Smooth muscle cell (in vitro differentiated cells): ENCODE measurements around the gene AATF. TPM values are rescaled to one million over a fixed set of nuclear protein-coding genes. Genes with fewer than 3 reads are reported as not detected.

Source experiments
- DNase-seq: peaks from one replicate; lab custom pipeline; 2025; ENCODE audit not compliant: unreplicated experiment; lab: John Stamatoyannopoulos, UW
- H2AFZ ChIP-seq: fragments of 200-600 bp; sonication (generic); 2 replicates; pipeline ENCODE4 v1.6.0; 2016; ENCODE audit warnings: antibody characterized with exemption, low read depth, mild to moderate bottlenecking
- H3F3A ChIP-seq: fragments of 200-600 bp; sonication (generic); 2 replicates; pipeline ENCODE4 v1.6.0; 2017; ENCODE audit warnings: antibody characterized with exemption, low read depth
- H3K27ac ChIP-seq: fragments of 200-600 bp; sonication (generic); 2 replicates; pipeline ENCODE4 v1.5.1; 2016; ENCODE audit warnings: low read depth, mild to moderate bottlenecking
- H3K27me3 ChIP-seq: fragments of 200-600 bp; sonication (generic); 2 replicates; pipeline ENCODE4 v1.6.1; 2016; ENCODE audit warnings: low read depth, mild to moderate bottlenecking
- H3K36me3 ChIP-seq: fragments of 200-600 bp; sonication (generic); 2 replicates; pipeline ENCODE4 v1.5.1; 2016; ENCODE audit warnings: low read depth
- H3K4me1 ChIP-seq: fragments of 200-600 bp; sonication (generic); 2 replicates; pipeline ENCODE4 v1.5.1; 2016; ENCODE audit warnings: low read depth
- H3K4me2 ChIP-seq: fragments of 200-600 bp; sonication (generic); 2 replicates; pipeline ENCODE4 v1.6.0; 2016; ENCODE audit warnings: mild to moderate bottlenecking
- H3K4me3 ChIP-seq: fragments of 200-600 bp; sonication (generic); 2 replicates; pipeline ENCODE4 v1.5.1; 2016; ENCODE audit warnings: mild to moderate bottlenecking
- H3K79me2 ChIP-seq: fragments of 200-600 bp; sonication (generic); 2 replicates; pipeline ENCODE4 v1.6.0; 2016; ENCODE audit warnings: low read depth, mild to moderate bottlenecking
- H3K9ac ChIP-seq: fragments of 200-600 bp; sonication (generic); 2 replicates; pipeline ENCODE4 v1.6.0; 2016; ENCODE audit warnings: low read depth
- H3K9me3 ChIP-seq: fragments of 200-600 bp; sonication (generic); replicated peaks from 2 replicates; pipeline ENCODE4 v1.5.1; 2016; ENCODE audit warnings: low read depth
- H4K20me1 ChIP-seq: fragments of 200-600 bp; sonication (generic); 2 replicates; pipeline ENCODE4 v1.6.0; 2016; ENCODE audit warnings: low read depth
- WGBS: methylation state at CpG from one replicate; pipeline ENCODE4 v1.1.7; 2016; ENCODE audit warnings: low lambda C conversion rate; 5-methylcytosine and 5-hydroxymethylcytosine counted together
- polyA plus RNA-seq: library from polyadenylated mRNA; unstranded; fragments of >200 nt; fragmentation: Nextera tagmentation; extraction: Ambion mirVana; gene quantifications from 2 replicates; pipeline ENCODE4 v1.2.1, GENCODE V29; 2016
- total RNA-seq: library from RNA; depleted of rRNA; stranded (reverse); fragments of >200 nt; gene quantifications from 2 replicates; pipeline ENCODE4 v1.2.3, GENCODE V29; 2014
- TF ChIP-seq, protein P1 (sequence below): fragments of 200-600 bp; sonication (generic); IDR thresholded peaks from 2 replicates; pipeline ENCODE4 v1.5.1; 2017; ENCODE audit warnings: borderline replicate concordance, mild to moderate bottlenecking, antibody characterized with exemption; ENCODE audit not compliant: insufficient read depth, poor library complexity, severe bottlenecking

Gene AATF
- total and polyA plus RNA-seq, 2 experiments from 2014 or later, result 18.5 to 38.0 TPM

DNA sequence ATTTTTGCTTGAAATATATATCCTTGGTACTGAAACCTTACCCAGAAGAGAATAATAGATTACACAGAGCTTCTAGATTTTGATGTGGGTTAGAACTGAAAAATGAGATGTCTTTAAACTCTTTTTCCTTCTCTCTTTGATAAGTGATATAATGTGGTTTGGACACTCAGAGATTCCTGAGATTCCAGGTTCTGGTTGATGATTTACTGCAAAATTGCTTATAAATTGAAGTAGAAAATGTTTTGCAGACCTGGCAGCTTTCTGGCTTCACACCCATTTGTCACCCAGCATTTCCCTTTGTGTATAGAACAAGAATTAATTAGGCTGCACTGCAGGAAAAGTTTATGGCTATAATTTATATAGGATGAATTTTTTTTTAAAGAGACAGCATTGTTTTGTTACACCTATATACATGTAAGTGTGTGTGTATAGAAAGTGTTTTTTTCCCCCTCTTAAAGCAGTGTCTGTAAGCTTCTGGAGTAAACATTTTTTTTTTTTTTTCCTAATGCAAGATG, 23.5 kb downstream of the AATF start:
- no peaks in the 10 kb centered on the region for H3F3A ChIP-seq
- TF ChIP-seq, protein P1, sequence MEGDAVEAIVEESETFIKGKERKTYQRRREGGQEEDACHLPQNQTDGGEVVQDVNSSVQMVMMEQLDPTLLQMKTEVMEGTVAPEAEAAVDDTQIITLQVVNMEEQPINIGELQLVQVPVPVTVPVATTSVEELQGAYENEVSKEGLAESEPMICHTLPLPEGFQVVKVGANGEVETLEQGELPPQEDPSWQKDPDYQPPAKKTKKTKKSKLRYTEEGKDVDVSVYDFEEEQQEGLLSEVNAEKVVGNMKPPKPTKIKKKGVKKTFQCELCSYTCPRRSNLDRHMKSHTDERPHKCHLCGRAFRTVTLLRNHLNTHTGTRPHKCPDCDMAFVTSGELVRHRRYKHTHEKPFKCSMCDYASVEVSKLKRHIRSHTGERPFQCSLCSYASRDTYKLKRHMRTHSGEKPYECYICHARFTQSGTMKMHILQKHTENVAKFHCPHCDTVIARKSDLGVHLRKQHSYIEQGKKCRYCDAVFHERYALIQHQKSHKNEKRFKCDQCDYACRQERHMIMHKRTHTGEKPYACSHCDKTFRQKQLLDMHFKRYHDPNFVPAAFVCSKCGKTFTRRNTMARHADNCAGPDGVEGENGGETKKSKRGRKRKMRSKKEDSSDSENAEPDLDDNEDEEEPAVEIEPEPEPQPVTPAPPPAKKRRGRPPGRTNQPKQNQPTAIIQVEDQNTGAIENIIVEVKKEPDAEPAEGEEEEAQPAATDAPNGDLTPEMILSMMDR, result no peak
- H3K4me1 ChIP-seq, result peaks cover 14% of the 10 kb centered on the region
- peaks cover 13% of the 10 kb centered on the region for H3K79me2 ChIP-seq
- no peak overlapping the region for H3K4me3 ChIP-seq
- DNase-seq, result no peak
- no peak overlapping the region for H2AFZ ChIP-seq
- no peaks in the 10 kb centered on the region for H3K36me3 ChIP-seq
- H3K9me3 ChIP-seq, result no peaks in the 10 kb centered on the region
- H3K27ac ChIP-seq, result no peak overlapping the region
- H3K27me3 ChIP-seq, result no peaks in the 10 kb centered on the region
- H3K4me2 ChIP-seq, result no peak overlapping the region
- no peak overlapping the region for H3K9ac ChIP-seq
- peaks cover 55% of the 10 kb centered on the region for H4K20me1 ChIP-seq

DNA sequence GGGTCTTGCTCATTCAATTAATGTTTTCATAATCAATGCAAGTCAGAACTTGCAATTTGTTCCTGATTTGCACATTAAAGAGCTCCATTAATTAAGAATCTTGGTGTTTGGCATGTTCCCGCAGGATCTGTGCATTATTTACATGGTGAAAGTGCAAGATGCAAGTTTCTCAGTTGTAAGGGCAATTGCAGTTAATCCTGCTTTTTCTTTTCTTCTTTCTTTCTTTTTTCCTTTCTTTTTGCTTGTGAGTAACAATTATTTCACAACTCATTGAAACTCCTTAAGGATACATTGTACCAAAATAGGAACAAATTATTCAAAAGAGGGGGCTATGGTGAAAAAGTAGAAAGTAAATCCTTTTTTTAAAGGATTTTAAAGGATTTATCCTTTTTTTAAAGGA, 24.2 kb downstream of the AATF start:
- Histone ChIP-seq H3K27me3 (no peaks in the 10 kb centered on the region), H4K20me1 (peaks cover 52% of the 10 kb centered on the region), H3K9me3 (no peaks in the 10 kb centered on the region), H3K4me3 (no peak overlapping the region), H3K27ac (no peak overlapping the region), H2AFZ (no peak overlapping the region), H3K36me3 (no peaks in the 10 kb centered on the region), H3K9ac (no peak overlapping the region), H3F3A (no peaks in the 10 kb centered on the region), H3K4me2 (no peak overlapping the region), H3K79me2 (peaks cover 8% of the 10 kb centered on the region), H3K4me1 (peaks cover 14% of the 10 kb centered on the region)
- TF ChIP-seq, protein P1, result no peak
- no peak for DNase-seq
- WGBS, result 92% methylated on average over 1 of the region's 1 CpG

DNA sequence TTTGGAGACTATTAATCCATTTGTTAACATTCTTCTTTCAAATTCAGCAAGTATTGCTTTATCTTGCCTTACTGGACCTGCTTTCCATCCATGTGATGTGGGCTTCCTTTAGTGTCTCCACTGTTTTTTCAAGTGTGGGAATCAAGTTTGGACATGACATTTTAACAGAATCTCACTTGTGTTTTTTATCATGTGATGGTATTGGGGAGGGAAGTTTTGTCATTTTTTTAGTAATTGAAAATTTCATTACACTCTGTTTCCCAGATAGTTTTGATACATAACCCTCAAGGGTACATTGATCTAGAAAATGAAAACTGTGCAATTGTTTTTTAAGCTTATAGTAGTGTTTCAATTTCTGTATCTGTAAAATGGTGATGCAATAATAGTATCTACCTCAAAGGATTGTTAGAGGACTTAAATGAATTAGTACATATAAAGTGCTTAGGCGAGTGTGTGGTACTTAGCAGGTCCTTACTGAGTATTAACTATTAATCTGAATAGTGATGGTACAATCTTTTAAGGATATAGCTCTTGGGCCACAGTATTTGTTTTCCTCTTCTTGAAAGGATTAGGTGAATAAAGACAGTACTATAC, 27.3 kb downstream of the AATF start:
- no peak for DNase-seq
- Histone ChIP-seq H3K27me3 (no peaks in the 10 kb centered on the region), H3F3A (no peaks in the 10 kb centered on the region), H3K9me3 (no peaks in the 10 kb centered on the region), H3K79me2 (peaks cover 8% of the 10 kb centered on the region), H3K36me3 (no peaks in the 10 kb centered on the region), H3K27ac (no peak overlapping the region), H3K9ac (no peak overlapping the region), H4K20me1 (peaks cover 51% of the 10 kb centered on the region), H2AFZ (no peak overlapping the region), H3K4me1 (peaks cover 34% of the 10 kb centered on the region), H3K4me3 (no peak overlapping the region), H3K4me2 (no peak overlapping the region)
- WGBS, result 83% methylated on average over 1 of the region's 1 CpG
- TF ChIP-seq, protein P1, result no peak

DNA sequence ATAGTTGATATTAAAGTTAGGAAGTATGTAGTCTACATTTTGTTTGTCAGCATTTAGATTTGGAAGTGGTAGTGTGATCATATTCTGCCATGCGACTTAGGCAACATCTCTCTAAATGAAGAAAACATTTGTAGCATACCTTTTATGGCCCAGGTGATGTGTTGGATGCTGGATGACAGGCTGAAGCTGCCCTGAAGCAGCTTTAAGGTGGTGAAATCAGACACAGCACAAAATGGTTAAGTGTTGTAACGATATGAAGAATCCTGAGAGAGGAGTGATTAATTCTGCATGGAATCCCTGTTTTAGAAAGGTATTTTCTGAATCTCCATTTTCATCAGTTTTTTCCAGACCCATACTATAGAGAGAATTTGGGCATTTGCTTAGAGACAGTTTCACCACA, 28.3 kb downstream of the AATF start:
- WGBS, result 85% methylated on average over 2 of the region's 2 CpGs
- TF ChIP-seq, protein P1, result no peak
- peaks cover 8% of the 10 kb centered on the region for H3K79me2 ChIP-seq

More for the DNA sequence above, 28.3 kb downstream of the AATF start:
- no peak overlapping the region for H3K27ac ChIP-seq
- no peaks in the 10 kb centered on the region for H3K9me3 ChIP-seq
- no peak overlapping the region for H3K4me2 ChIP-seq
- peaks cover 46% of the 10 kb centered on the region for H4K20me1 ChIP-seq
- H3K9ac ChIP-seq, result no peak overlapping the region
- H3K4me1 ChIP-seq, result peaks cover 27% of the 10 kb centered on the region
- DNase-seq, result no peak
- H2AFZ ChIP-seq, result no peak overlapping the region
- H3K36me3 ChIP-seq, result no peaks in the 10 kb centered on the region
- no peaks in the 10 kb centered on the region for H3K27me3 ChIP-seq
- no peaks in the 10 kb centered on the region for H3F3A ChIP-seq
- H3K4me3 ChIP-seq, result no peak overlapping the region
